PC-9 (cell line): ENCODE data around the gene RTL1.

Experiments used
- CTCF ChIP-seq: fragments of 200-600 bp; sonication (generic); conservative IDR thresholded peaks from 2 replicates; pipeline ENCODE4 v1.6.1; 2017; ENCODE audit warnings: mixed run types, antibody characterized with exemption, mild to moderate bottlenecking, moderate library complexity
- EZH2 ChIP-seq: fragments of 200-600 bp; sonication (generic); IDR thresholded peaks from 2 replicates; pipeline ENCODE4 v1.8.0; 2017; ENCODE audit warnings: antibody characterized with exemption, low read depth

- TF ChIP-seq CTCF (no peak), EZH2 (no peak)
Measured at GRCh38 chr14:100875126-100875525, 28.4 kb downstream of the RTL1 start.
